ENCODE measurements around the gene KAT2B.
A peak's percentile ranks its signal among the peaks of the same experiment; 100 is the strongest.

The KAT2B gene

GRCh38 chr3:20051123-20051806 is 11.0 kb downstream of the KAT2B start:
- Mint-ChIP-seq H3K27me3 (no peaks in the 10 kb centered on the region), H3K4me1 (ENCODE audit: low read depth) (peaks cover 57% of the 10 kb centered on the region), H3K4me3 (no peak overlapping the region), H3K9me3 (peaks cover 2% of the 10 kb centered on the region), H3K27ac (peak overlapping the region; percentile 26), H3K36me3 (ENCODE audit: low read depth) (peaks cover 13% of the 10 kb centered on the region)
- DNase-seq: no peak

DNA sequence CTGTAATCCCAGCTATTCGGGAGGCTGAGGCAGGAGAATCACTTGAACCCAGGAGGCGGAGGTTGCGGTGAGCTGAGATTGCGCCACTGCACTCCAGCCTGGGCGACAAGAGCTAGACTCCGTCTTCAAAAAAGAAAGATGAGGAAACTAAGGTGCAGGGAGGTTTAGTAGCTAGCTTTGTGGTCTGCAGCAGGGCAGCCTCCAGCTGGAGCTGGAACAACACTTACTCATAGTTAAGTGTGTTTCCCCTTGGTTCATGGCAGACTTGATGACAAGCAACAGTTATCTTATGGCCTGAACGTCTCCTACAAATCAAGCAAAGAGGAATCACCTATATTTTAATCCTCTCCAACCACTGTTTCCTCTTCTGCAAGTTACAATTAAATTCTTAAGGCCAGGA is 12.6 kb downstream of the KAT2B start:
- H3K4me1 Mint-ChIP-seq (ENCODE audit: low read depth): peaks cover 45% of the 10 kb centered on the region
- peaks cover 2% of the 10 kb centered on the region for H3K9me3 Mint-ChIP-seq
- DNase-seq: no peak
- no peak overlapping the region for H3K4me3 Mint-ChIP-seq
- peak overlapping the region; percentile 74 for H3K27ac Mint-ChIP-seq
- H3K36me3 Mint-ChIP-seq (ENCODE audit: low read depth): peaks cover 9% of the 10 kb centered on the region
- no peaks in the 10 kb centered on the region for H3K27me3 Mint-ChIP-seq

- DNase-seq: peak; percentile 63
- Mint-ChIP-seq H3K27me3 (no peaks in the 10 kb centered on the region), H3K9me3 (peaks cover 2% of the 10 kb centered on the region), H3K36me3 (ENCODE audit: low read depth) (peaks cover 6% of the 10 kb centered on the region), H3K4me3 (peak overlapping the region; percentile 8), H3K4me1 (ENCODE audit: low read depth) (peaks cover 37% of the 10 kb centered on the region), H3K27ac (no peak overlapping the region)
These were observed 14.3 kb downstream of the KAT2B start for GRCh38 chr3:20054549-20054987.

GRCh38 chr3:20055020-20055775 is 15.0 kb downstream of the KAT2B start:
- peaks cover 2% of the 10 kb centered on the region for H3K9me3 Mint-ChIP-seq
- peak; percentile 44 for DNase-seq

GRCh38 chr3:20055842-20056241 is 15.6 kb downstream of the KAT2B start:
- no peak for DNase-seq
- Mint-ChIP-seq H3K27me3 (no peaks in the 10 kb centered on the region), H3K9me3 (peaks cover 2% of the 10 kb centered on the region), H3K36me3 (ENCODE audit: low read depth) (peaks cover 12% of the 10 kb centered on the region), H3K4me3 (no peak overlapping the region), H3K4me1 (ENCODE audit: low read depth) (peaks cover 41% of the 10 kb centered on the region), H3K27ac (no peak overlapping the region)

More at GRCh38 chr3:20055020-20055775, 15.0 kb downstream of the KAT2B start:
- Mint-ChIP-seq H3K4me3 (no peak overlapping the region), H3K27ac (no peak overlapping the region), H3K36me3 (ENCODE audit: low read depth) (peaks cover 12% of the 10 kb centered on the region), H3K27me3 (no peaks in the 10 kb centered on the region), H3K4me1 (ENCODE audit: low read depth) (peaks cover 40% of the 10 kb centered on the region)

GRCh38 chr3:20056725-20057611 is 16.7 kb downstream of the KAT2B start:
- peaks cover 2% of the 10 kb centered on the region for H3K9me3 Mint-ChIP-seq
- no peak overlapping the region for H3K27ac Mint-ChIP-seq
- peaks cover 38% of the 10 kb centered on the region for H3K4me1 Mint-ChIP-seq (ENCODE audit: low read depth)
- H3K27me3 Mint-ChIP-seq: no peaks in the 10 kb centered on the region
- peaks cover 12% of the 10 kb centered on the region for H3K36me3 Mint-ChIP-seq (ENCODE audit: low read depth)
- H3K4me3 Mint-ChIP-seq: peak overlapping the region; percentile 8
- DNase-seq: no peak

- Mint-ChIP-seq H3K27ac (no peak overlapping the region), H3K4me3 (peak overlapping the region; percentile 8), H3K9me3 (peaks cover 2% of the 10 kb centered on the region), H3K36me3 (ENCODE audit: low read depth) (peaks cover 12% of the 10 kb centered on the region), H3K4me1 (ENCODE audit: low read depth) (peaks cover 33% of the 10 kb centered on the region), H3K27me3 (no peaks in the 10 kb centered on the region)
- no peak for DNase-seq
These were observed 17.4 kb downstream of the KAT2B start for GRCh38 chr3:20057612-20058180.

GRCh38 chr3:20059929-20060328 is 19.7 kb downstream of the KAT2B start:
- H3K9me3 Mint-ChIP-seq: no peaks in the 10 kb centered on the region
- no peak for DNase-seq
- H3K4me3 Mint-ChIP-seq: no peak overlapping the region
- no peaks in the 10 kb centered on the region for H3K27me3 Mint-ChIP-seq
- peaks cover 43% of the 10 kb centered on the region for H3K4me1 Mint-ChIP-seq (ENCODE audit: low read depth)
- peaks cover 9% of the 10 kb centered on the region for H3K36me3 Mint-ChIP-seq (ENCODE audit: low read depth)
- peak overlapping the region; percentile 62 for H3K27ac Mint-ChIP-seq

- Mint-ChIP-seq H3K27ac (peak overlapping the region; percentile 87), H3K27me3 (no peaks in the 10 kb centered on the region), H3K36me3 (ENCODE audit: low read depth) (peaks cover 9% of the 10 kb centered on the region), H3K4me3 (peak overlapping the region; percentile 6), H3K9me3 (no peaks in the 10 kb centered on the region), H3K4me1 (ENCODE audit: low read depth) (peaks cover 51% of the 10 kb centered on the region)
- no peak for DNase-seq
These were observed 20.9 kb downstream of the KAT2B start for GRCh38 chr3:20060974-20061685.

- Mint-ChIP-seq H3K27ac (no peak overlapping the region), H3K36me3 (ENCODE audit: low read depth) (peaks cover 9% of the 10 kb centered on the region), H3K9me3 (no peaks in the 10 kb centered on the region), H3K4me3 (no peak overlapping the region), H3K4me1 (ENCODE audit: low read depth) (peaks cover 55% of the 10 kb centered on the region), H3K27me3 (no peaks in the 10 kb centered on the region)
- no peak for DNase-seq
These were observed 22.8 kb downstream of the KAT2B start for GRCh38 chr3:20062996-20063395.

GRCh38 chr3:20064387-20064786 is 24.1 kb downstream of the KAT2B start:
- Mint-ChIP-seq H3K4me3 (no peak overlapping the region), H3K27me3 (no peaks in the 10 kb centered on the region), H3K4me1 (ENCODE audit: low read depth) (peaks cover 62% of the 10 kb centered on the region), H3K27ac (no peak overlapping the region), H3K36me3 (ENCODE audit: low read depth) (peaks cover 12% of the 10 kb centered on the region), H3K9me3 (no peaks in the 10 kb centered on the region)
- DNase-seq: no peak

DNA sequence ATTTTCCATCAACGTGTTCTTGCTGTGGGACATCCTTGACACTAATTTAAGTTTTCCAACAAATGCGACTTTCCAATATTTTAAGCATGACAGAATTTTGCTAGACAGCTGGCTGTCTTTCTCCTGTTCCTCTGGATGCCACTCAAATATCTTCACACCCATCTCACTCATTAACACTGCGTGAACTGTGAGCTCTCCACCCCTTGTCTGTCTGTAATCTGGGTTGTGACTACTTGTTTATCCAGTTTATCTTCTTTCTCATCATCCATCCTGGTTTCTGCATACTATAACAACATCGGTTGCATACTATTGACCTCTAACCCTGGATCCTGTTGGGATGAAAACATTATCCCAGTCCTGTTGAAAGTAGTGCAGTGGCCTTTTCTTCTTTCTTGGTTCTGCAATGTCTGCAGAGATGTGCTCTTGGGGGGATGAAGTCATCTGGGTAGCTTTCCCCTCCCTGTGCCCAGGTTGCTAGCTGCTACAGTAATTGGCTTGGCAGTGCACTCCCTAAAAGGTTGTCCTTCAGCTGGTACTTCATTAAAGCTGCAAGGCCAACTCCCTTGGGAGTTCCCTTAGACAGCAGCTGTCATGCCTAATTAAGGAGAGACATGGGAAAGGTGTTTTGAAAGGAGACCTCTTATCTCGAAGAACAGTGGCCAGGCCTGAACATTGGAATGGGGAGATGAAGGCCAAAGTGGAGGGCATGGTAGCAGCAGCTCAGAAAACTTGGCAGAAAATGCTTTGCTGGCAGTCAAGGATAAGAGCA is 24.7 kb downstream of the KAT2B start:
- no peak overlapping the region for H3K27ac Mint-ChIP-seq
- no peak for DNase-seq
- H3K27me3 Mint-ChIP-seq: no peaks in the 10 kb centered on the region
- H3K36me3 Mint-ChIP-seq (ENCODE audit: low read depth): peaks cover 11% of the 10 kb centered on the region
- no peaks in the 10 kb centered on the region for H3K9me3 Mint-ChIP-seq
- peaks cover 58% of the 10 kb centered on the region for H3K4me1 Mint-ChIP-seq (ENCODE audit: low read depth)
- H3K4me3 Mint-ChIP-seq: no peak overlapping the region

- no peaks in the 10 kb centered on the region for H3K9me3 Mint-ChIP-seq
- no peak overlapping the region for H3K27ac Mint-ChIP-seq
- H3K4me1 Mint-ChIP-seq (ENCODE audit: low read depth): peaks cover 47% of the 10 kb centered on the region
- H3K4me3 Mint-ChIP-seq: no peak overlapping the region
- no peak for DNase-seq
- peaks cover 10% of the 10 kb centered on the region for H3K36me3 Mint-ChIP-seq (ENCODE audit: low read depth)
- no peaks in the 10 kb centered on the region for H3K27me3 Mint-ChIP-seq
These were observed 25.8 kb downstream of the KAT2B start for GRCh38 chr3:20066079-20066478.
